ENCODE measurements around the gene FAAP20. TPM values are rescaled to one million over a fixed set of nuclear protein-coding genes. Genes with fewer than 3 reads are reported as not detected.

The FAAP20 gene
- total and polyA plus RNA-seq, 2 experiments from 2014 or later: 24.9 to 117 TPM

DNA sequence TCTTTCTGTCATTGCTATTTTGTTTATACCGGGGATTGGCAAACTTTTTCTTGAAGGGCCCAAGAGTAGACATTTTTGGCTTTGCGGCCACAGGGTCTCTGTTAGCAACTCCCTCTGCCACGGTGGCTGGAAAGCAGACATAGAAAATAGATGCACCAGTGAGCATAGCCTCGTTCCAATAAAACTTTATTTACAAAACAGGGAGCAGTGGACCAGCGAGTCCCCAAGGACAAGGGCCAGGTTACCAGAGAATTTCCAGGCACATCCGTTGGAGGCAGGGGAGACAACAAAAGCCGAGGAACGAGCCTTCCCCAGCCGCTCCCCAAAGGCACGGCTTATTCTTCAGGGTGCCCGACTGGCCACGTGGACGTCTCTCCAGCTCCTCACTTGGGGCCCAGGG lies 26.5 kb downstream of the FAAP20 start:
- Histone ChIP-seq H3K9me2 (replicated peaks; ENCODE audit: insufficient read depth) (no peaks in the 10 kb centered on the region), H3K9me3 (ENCODE audit: low read depth) (no peaks in the 10 kb centered on the region), H3K27ac (no peak overlapping the region), H3K4me3 (no peak overlapping the region), H2AFZ (no peak overlapping the region), H4K20me1 (ENCODE audit: insufficient read depth, poor library complexity, severe bottlenecking) (no peaks in the 10 kb centered on the region), H3K27me3 (no peaks in the 10 kb centered on the region), H3K4me1 (ENCODE audit: insufficient read depth) (no peaks in the 10 kb centered on the region), H3K36me3 (replicated peaks; ENCODE audit: insufficient read depth, low read depth) (no peaks in the 10 kb centered on the region), H3K4me2 (no peak overlapping the region), H3K79me2 (no peaks in the 10 kb centered on the region)
- TF ChIP-seq, protein P1, sequence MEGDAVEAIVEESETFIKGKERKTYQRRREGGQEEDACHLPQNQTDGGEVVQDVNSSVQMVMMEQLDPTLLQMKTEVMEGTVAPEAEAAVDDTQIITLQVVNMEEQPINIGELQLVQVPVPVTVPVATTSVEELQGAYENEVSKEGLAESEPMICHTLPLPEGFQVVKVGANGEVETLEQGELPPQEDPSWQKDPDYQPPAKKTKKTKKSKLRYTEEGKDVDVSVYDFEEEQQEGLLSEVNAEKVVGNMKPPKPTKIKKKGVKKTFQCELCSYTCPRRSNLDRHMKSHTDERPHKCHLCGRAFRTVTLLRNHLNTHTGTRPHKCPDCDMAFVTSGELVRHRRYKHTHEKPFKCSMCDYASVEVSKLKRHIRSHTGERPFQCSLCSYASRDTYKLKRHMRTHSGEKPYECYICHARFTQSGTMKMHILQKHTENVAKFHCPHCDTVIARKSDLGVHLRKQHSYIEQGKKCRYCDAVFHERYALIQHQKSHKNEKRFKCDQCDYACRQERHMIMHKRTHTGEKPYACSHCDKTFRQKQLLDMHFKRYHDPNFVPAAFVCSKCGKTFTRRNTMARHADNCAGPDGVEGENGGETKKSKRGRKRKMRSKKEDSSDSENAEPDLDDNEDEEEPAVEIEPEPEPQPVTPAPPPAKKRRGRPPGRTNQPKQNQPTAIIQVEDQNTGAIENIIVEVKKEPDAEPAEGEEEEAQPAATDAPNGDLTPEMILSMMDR (IDR thresholded peaks at IDR 0.05; ENCODE audit: poor library complexity): no peak
- TF ChIP-seq EZH2phosphoT487 (IDR thresholded peaks at IDR 0.05; ENCODE audit: low read depth, severe bottlenecking, unreplicated experiment) (no peak), EZH2 (IDR thresholded peaks at IDR 0.05; ENCODE audit: borderline replicate concordance) (no peak)
- 95% methylated on average over 13 of the region's 13 CpGs for WGBS (ENCODE audit: low lambda C conversion rate, missing lambda C conversion rate)
- no peak for DNase-seq (ENCODE audit: low spot score)

GRCh38 chr1:2166695-2167094 lies 27.9 kb downstream of the FAAP20 start:
- 97% methylated on average over 9 of the region's 10 CpGs for WGBS (ENCODE audit: low lambda C conversion rate, missing lambda C conversion rate)
- no peak for DNase-seq (ENCODE audit: low spot score)
- TF ChIP-seq EZH2 (IDR thresholded peaks at IDR 0.05; ENCODE audit: borderline replicate concordance) (no peak), EZH2phosphoT487 (IDR thresholded peaks at IDR 0.05; ENCODE audit: low read depth, severe bottlenecking, unreplicated experiment) (no peak)
- TF ChIP-seq, protein P1 (IDR thresholded peaks at IDR 0.05; ENCODE audit: poor library complexity): no peak

DNA sequence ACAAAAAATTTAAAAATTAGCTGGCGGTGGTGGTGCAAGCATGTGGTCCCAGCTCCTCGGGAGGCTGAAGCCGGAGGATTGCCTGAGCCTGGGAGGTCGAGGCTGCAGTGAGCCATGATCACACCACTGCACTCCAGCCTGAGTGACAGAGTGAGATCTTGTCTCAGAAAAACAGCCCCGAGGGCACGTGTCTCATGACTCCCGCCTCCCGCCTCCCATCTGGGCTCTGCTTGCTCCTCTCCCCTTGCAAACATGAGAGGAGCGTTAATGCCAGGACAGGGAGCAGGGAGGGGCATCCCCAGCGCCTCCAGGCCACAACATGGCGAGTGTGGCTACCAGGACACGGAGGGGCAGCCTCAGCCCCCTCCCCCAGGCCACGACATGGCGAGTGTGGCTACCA lies 28.3 kb downstream of the FAAP20 start:
- Histone ChIP-seq H4K20me1 (ENCODE audit: insufficient read depth, poor library complexity, severe bottlenecking) (no peaks in the 10 kb centered on the region), H3K4me2 (no peak overlapping the region), H3K9me3 (ENCODE audit: low read depth) (no peaks in the 10 kb centered on the region), H3K4me1 (ENCODE audit: insufficient read depth) (no peaks in the 10 kb centered on the region), H3K9me2 (replicated peaks; ENCODE audit: insufficient read depth) (no peaks in the 10 kb centered on the region), H3K79me2 (no peaks in the 10 kb centered on the region), H3K36me3 (replicated peaks; ENCODE audit: insufficient read depth, low read depth) (no peaks in the 10 kb centered on the region), H3K27me3 (no peaks in the 10 kb centered on the region), H2AFZ (no peak overlapping the region), H3K4me3 (no peak overlapping the region), H3K27ac (no peak overlapping the region)
- TF ChIP-seq, protein P1 (IDR thresholded peaks at IDR 0.05; ENCODE audit: poor library complexity): no peak
- TF ChIP-seq EZH2phosphoT487 (IDR thresholded peaks at IDR 0.05; ENCODE audit: low read depth, severe bottlenecking, unreplicated experiment) (no peak), EZH2 (IDR thresholded peaks at IDR 0.05; ENCODE audit: borderline replicate concordance) (no peak)
- DNase-seq (ENCODE audit: low spot score): no peak
- WGBS (ENCODE audit: low lambda C conversion rate, missing lambda C conversion rate): 84% methylated on average over 12 of the region's 14 CpGs

More at GRCh38 chr1:2166695-2167094, 27.9 kb downstream of the FAAP20 start:
- Histone ChIP-seq H2AFZ (no peak overlapping the region), H4K20me1 (ENCODE audit: insufficient read depth, poor library complexity, severe bottlenecking) (no peaks in the 10 kb centered on the region), H3K27ac (no peak overlapping the region), H3K27me3 (no peaks in the 10 kb centered on the region), H3K4me3 (no peak overlapping the region), H3K4me1 (ENCODE audit: insufficient read depth) (no peaks in the 10 kb centered on the region), H3K36me3 (replicated peaks; ENCODE audit: insufficient read depth, low read depth) (no peaks in the 10 kb centered on the region), H3K9me2 (replicated peaks; ENCODE audit: insufficient read depth) (no peaks in the 10 kb centered on the region), H3K79me2 (no peaks in the 10 kb centered on the region), H3K4me2 (no peak overlapping the region), H3K9me3 (ENCODE audit: low read depth) (no peaks in the 10 kb centered on the region)

- Histone ChIP-seq H3K9me3 (ENCODE audit: low read depth) (no peaks in the 10 kb centered on the region), H4K20me1 (ENCODE audit: insufficient read depth, poor library complexity, severe bottlenecking) (no peaks in the 10 kb centered on the region), H3K27me3 (no peaks in the 10 kb centered on the region), H3K27ac (no peak overlapping the region), H3K4me1 (ENCODE audit: insufficient read depth) (no peaks in the 10 kb centered on the region), H3K9me2 (replicated peaks; ENCODE audit: insufficient read depth) (no peaks in the 10 kb centered on the region), H2AFZ (no peak overlapping the region), H3K4me2 (no peak overlapping the region), H3K4me3 (no peak overlapping the region), H3K79me2 (no peaks in the 10 kb centered on the region), H3K36me3 (replicated peaks; ENCODE audit: insufficient read depth, low read depth) (no peaks in the 10 kb centered on the region)
- 90% methylated on average over 15 of the region's 19 CpGs for WGBS (ENCODE audit: low lambda C conversion rate, missing lambda C conversion rate)
- DNase-seq (ENCODE audit: low spot score): no peak
- TF ChIP-seq EZH2 (IDR thresholded peaks at IDR 0.05; ENCODE audit: borderline replicate concordance): no peak
- TF ChIP-seq EZH2phosphoT487 (IDR thresholded peaks at IDR 0.05; ENCODE audit: low read depth, severe bottlenecking, unreplicated experiment): no peak
- TF ChIP-seq, protein P1 (IDR thresholded peaks at IDR 0.05; ENCODE audit: poor library complexity): no peak
Observed at GRCh38 chr1:2165646-2166045, 28.9 kb downstream of the FAAP20 start.

Data from hepatocyte (in vitro differentiated cells).